A172 (cell line): ENCODE measurements around the gene PKMYT1. TPM values are rescaled to one million over a fixed set of nuclear protein-coding genes. Genes with fewer than 3 reads are reported as not detected.

Experiments used
- DNase-seq: peaks from one replicate; pipeline ENCODE4 v3.0.0-alpha.2; 2015; ENCODE audit warnings: low spot score
- total RNA-seq: library from RNA; depleted of rRNA; stranded (reverse); fragments of >200 nt; shearing (Covaris generic); gene quantifications from 2 replicates; pipeline ENCODE4 v1.2.3, GENCODE V29; 2014

The PKMYT1 gene
- total RNA-seq, 1 experiment from 2014 or later, result 50.8 TPM

GRCh38 chr16:2973605-2974318, 6.5 kb downstream of the PKMYT1 start:
- no peak for DNase-seq

- no peak for DNase-seq
Observed at GRCh38 chr16:2973093-2973492, 7.2 kb downstream of the PKMYT1 start.

- no peak for DNase-seq
Observed at GRCh38 chr16:2971985-2972784, 8.1 kb downstream of the PKMYT1 start.

- no peak for DNase-seq
Observed at GRCh38 chr16:2971134-2971984, 8.9 kb downstream of the PKMYT1 start.

- DNase-seq, result no peak
Observed at GRCh38 chr16:2970563-2970962, 9.7 kb downstream of the PKMYT1 start.

- DNase-seq, result peak; percentile 70
Observed at GRCh38 chr16:2969545-2970521, 10.4 kb downstream of the PKMYT1 start.

- peak; percentile 79 for DNase-seq
Observed at GRCh38 chr16:2968738-2969544, 11.3 kb downstream of the PKMYT1 start, which contains the start of gene PAQR4. Gene PAQR4 (plus strand): TSS chr16:2969348. CDS start chr16:2969675, 327 bp downstream.

- DNase-seq, result no peak
Observed at GRCh38 chr16:2968368-2968737, 11.9 kb downstream of the PKMYT1 start.

- no peak for DNase-seq
Observed at GRCh38 chr16:2967721-2968161, 12.5 kb downstream of the PKMYT1 start.

GRCh38 chr16:2967211-2967631, 13.0 kb downstream of the PKMYT1 start:
- DNase-seq, result no peak

- no peak for DNase-seq
Observed at GRCh38 chr16:2966808-2967191, 13.4 kb downstream of the PKMYT1 start.

GRCh38 chr16:2966043-2966807, 14.0 kb downstream of the PKMYT1 start:
- DNase-seq, result no peak

GRCh38 chr16:2964475-2965336, 15.5 kb downstream of the PKMYT1 start:
- peak; percentile 64 for DNase-seq

- DNase-seq, result peak; percentile 55
Observed at GRCh38 chr16:2963723-2964474, 16.3 kb downstream of the PKMYT1 start, which contains the start of gene KREMEN2. Gene KREMEN2 (plus strand): TSS chr16:2964275. CDS start chr16:2964521, 246 bp downstream.

GRCh38 chr16:2963074-2963722, 17.0 kb downstream of the PKMYT1 start:
- DNase-seq, result no peak

GRCh38 chr16:2962334-2963073, 17.7 kb downstream of the PKMYT1 start:
- no peak for DNase-seq
